SK-N-SH treated with all-trans-retinoic acid at 6 μM for 48 hours (cell line): ENCODE measurements around the gene PLXDC2.

Source experiments
- ATAC-seq: fragments of 200-7000 bp; cut with Tn5 transposase; 3 replicates; pipeline ENCODE4 v1.9.1; 2020; ENCODE audit warnings: mild to moderate bottlenecking, moderate library complexity
- ARNTL ChIP-seq: fragments of 450-650 bp; formaldehyde crosslinking; IDR thresholded peaks from 2 replicates; pipeline ENCODE4 v1.5.0; 2020; ENCODE audit warnings: low read depth, mild to moderate bottlenecking, moderate library complexity, borderline replicate concordance
- BACH2 ChIP-seq: fragments of 250-450 bp; sonication (Bioruptor Pico); IDR thresholded peaks from 2 replicates; pipeline ENCODE4 v1.9.0; 2021; ENCODE audit warnings: mild to moderate bottlenecking, borderline replicate concordance
- CSDC2 ChIP-seq: fragments of 250-450 bp; sonication (Bioruptor Pico); IDR thresholded peaks from 2 replicates; pipeline ENCODE4 v1.5.0; 2020; ENCODE audit warnings: mild to moderate bottlenecking, moderate library complexity
- ESRRG ChIP-seq: fragments of 250-450 bp; sonication (Bioruptor Pico); IDR thresholded peaks from 2 replicates; pipeline ENCODE4 v1.6.1; 2021; ENCODE audit warnings: mild to moderate bottlenecking
- GLIS3 ChIP-seq: fragments of 250-450 bp; sonication (Bioruptor Pico); IDR thresholded peaks from 2 replicates; pipeline ENCODE4 v1.5.0; 2020; ENCODE audit warnings: mild to moderate bottlenecking, moderate library complexity
- OSR1 ChIP-seq: fragments of 250-450 bp; sonication (Bioruptor Pico); IDR thresholded peaks from 2 replicates; pipeline ENCODE4 v1.8.0; 2022; ENCODE audit warnings: moderate library complexity, mild to moderate bottlenecking, inconsistent platforms
- RARB ChIP-seq: fragments of 250-450 bp; sonication (Bioruptor Pico); IDR thresholded peaks from 2 replicates; pipeline ENCODE4 v1.8.0; 2021; ENCODE audit warnings: mild to moderate bottlenecking, moderate library complexity
- TCF4 ChIP-seq: fragments of 250-450 bp; sonication (Bioruptor Pico); IDR thresholded peaks from 2 replicates; pipeline ENCODE4 v1.8.0; 2021; ENCODE audit warnings: mild to moderate bottlenecking, moderate library complexity, borderline replicate concordance
- TOX ChIP-seq: fragments of 250-450 bp; sonication (Bioruptor Pico); IDR thresholded peaks from 2 replicates; pipeline ENCODE4 v1.8.0; 2021; ENCODE audit warnings: mild to moderate bottlenecking, moderate library complexity, borderline replicate concordance
- TSHZ2 ChIP-seq: fragments of 250-450 bp; sonication (Bioruptor Pico); IDR thresholded peaks from 2 replicates; pipeline ENCODE4 v1.5.0; 2020; ENCODE audit warnings: mild to moderate bottlenecking, moderate library complexity
- ZC3H10 ChIP-seq: fragments of 250-450 bp; sonication (Bioruptor Pico); IDR thresholded peaks from 2 replicates; pipeline ENCODE4 v1.5.1; 2021; ENCODE audit warnings: mild to moderate bottlenecking, moderate library complexity
- ZFP3 ChIP-seq: fragments of 250-450 bp; sonication (Bioruptor Pico); IDR thresholded peaks from 2 replicates; pipeline ENCODE4 v1.5.0; 2020; ENCODE audit warnings: mild to moderate bottlenecking, moderate library complexity
- ZFP30 ChIP-seq: fragments of 450-650 bp; formaldehyde crosslinking; IDR thresholded peaks from 2 replicates; pipeline ENCODE4 v1.5.0; 2022; ENCODE audit warnings: mild to moderate bottlenecking, moderate library complexity
- ZNF70 ChIP-seq: fragments of 450-650 bp; formaldehyde crosslinking; IDR thresholded peaks from 2 replicates; pipeline ENCODE4 v1.5.0; 2020; ENCODE audit warnings: mild to moderate bottlenecking, moderate library complexity
- TF ChIP-seq, protein P1 (sequence below): fragments of 250-450 bp; sonication (Bioruptor Pico); IDR thresholded peaks from 2 replicates; pipeline ENCODE4 v1.8.0; 2021; ENCODE audit warnings: low read depth, mild to moderate bottlenecking, moderate library complexity, borderline replicate concordance
- TF ChIP-seq, protein P2 (sequence below): fragments of 250-450 bp; sonication (Bioruptor Pico); IDR thresholded peaks from 2 replicates; pipeline ENCODE4 v1.5.1; 2020; ENCODE audit warnings: low read depth, mild to moderate bottlenecking, moderate library complexity
- TF ChIP-seq, protein P3 (sequence below): fragments of 250-450 bp; sonication (Bioruptor Pico); IDR thresholded peaks from 2 replicates; pipeline ENCODE4 v1.5.1; 2021; ENCODE audit warnings: mild to moderate bottlenecking, moderate library complexity

Gene PLXDC2

GRCh38 chr10:19857876-19858275, 41.6 kb downstream of the PLXDC2 start:
- TF ChIP-seq TCF4 (no peak), ARNTL (CRISPR knock-in tag) (no peak), TOX (CRISPR knock-in tag) (no peak), GLIS3 (CRISPR knock-in tag) (no peak), RARB (no peak), BACH2 (no peak), ZFP30 (CRISPR knock-in tag) (no peak), ZNF70 (CRISPR knock-in tag) (no peak), ZC3H10 (CRISPR knock-in tag) (no peak), TSHZ2 (CRISPR knock-in tag) (no peak), CSDC2 (CRISPR knock-in tag) (no peak), ESRRG (no peak), ZFP3 (CRISPR knock-in tag) (no peak), OSR1 (no peak)
- TF ChIP-seq, protein P1, sequence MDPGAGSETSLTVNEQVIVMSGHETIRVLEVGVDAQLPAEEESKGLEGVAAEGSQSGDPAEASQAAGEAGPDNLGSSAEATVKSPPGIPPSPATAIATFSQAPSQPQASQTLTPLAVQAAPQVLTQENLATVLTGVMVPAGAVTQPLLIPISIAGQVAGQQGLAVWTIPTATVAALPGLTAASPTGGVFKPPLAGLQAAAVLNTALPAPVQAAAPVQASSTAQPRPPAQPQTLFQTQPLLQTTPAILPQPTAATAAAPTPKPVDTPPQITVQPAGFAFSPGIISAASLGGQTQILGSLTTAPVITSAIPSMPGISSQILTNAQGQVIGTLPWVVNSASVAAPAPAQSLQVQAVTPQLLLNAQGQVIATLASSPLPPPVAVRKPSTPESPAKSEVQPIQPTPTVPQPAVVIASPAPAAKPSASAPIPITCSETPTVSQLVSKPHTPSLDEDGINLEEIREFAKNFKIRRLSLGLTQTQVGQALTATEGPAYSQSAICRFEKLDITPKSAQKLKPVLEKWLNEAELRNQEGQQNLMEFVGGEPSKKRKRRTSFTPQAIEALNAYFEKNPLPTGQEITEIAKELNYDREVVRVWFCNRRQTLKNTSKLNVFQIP: no peak
- TF ChIP-seq, protein P2, sequence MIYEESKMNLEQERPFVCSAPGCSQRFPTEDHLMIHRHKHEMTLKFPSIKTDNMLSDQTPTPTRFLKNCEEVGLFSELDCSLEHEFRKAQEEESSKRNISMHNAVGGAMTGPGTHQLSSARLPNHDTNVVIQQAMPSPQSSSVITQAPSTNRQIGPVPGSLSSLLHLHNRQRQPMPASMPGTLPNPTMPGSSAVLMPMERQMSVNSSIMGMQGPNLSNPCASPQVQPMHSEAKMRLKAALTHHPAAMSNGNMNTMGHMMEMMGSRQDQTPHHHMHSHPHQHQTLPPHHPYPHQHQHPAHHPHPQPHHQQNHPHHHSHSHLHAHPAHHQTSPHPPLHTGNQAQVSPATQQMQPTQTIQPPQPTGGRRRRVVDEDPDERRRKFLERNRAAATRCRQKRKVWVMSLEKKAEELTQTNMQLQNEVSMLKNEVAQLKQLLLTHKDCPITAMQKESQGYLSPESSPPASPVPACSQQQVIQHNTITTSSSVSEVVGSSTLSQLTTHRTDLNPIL: no peak
- TF ChIP-seq, protein P3, sequence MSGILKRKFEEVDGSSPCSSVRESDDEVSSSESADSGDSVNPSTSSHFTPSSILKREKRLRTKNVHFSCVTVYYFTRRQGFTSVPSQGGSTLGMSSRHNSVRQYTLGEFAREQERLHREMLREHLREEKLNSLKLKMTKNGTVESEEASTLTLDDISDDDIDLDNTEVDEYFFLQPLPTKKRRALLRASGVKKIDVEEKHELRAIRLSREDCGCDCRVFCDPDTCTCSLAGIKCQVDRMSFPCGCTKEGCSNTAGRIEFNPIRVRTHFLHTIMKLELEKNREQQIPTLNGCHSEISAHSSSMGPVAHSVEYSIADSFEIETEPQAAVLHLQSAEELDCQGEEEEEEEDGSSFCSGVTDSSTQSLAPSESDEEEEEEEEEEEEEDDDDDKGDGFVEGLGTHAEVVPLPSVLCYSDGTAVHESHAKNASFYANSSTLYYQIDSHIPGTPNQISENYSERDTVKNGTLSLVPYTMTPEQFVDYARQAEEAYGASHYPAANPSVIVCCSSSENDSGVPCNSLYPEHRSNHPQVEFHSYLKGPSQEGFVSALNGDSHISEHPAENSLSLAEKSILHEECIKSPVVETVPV: no peak
- ATAC-seq: no peak

DNA sequence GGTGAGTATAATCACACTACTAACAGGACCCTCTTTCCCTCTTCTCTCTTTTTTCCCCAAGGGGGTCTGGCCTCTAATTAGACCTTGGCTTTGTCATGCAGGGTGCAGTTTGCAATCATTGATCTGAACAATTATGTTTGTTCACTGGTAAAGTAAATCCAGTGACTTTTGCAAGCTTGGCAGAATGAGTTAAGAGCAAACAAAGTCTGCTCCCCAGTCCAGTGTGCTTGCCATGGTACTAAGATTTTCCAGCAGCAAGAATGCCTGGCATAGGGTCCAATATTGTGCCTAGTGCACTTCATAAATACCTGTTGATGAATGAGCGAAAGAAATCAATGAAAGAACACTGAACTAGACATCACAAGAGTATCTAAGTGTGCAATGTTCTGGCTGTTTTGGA, 43.9 kb downstream of the PLXDC2 start:
- no peak for TF ChIP-seq RARB
- no peak for TF ChIP-seq TSHZ2 (CRISPR knock-in tag)
- no peak for TF ChIP-seq GLIS3 (CRISPR knock-in tag)
- TF ChIP-seq, protein P1: no peak
- no peak for TF ChIP-seq BACH2
- TF ChIP-seq, protein P3: no peak
- no peak for ATAC-seq
